ENCODE results near the gene ARHGAP22. TPM values are rescaled to one million over a fixed set of nuclear protein-coding genes. Genes with fewer than 3 reads are reported as not detected.
"Not testable (repeated sequence)": the region's sequence is repeated elsewhere in the genome, so short reads cannot be mapped to it uniquely, and the experiment has no call there.

The ARHGAP22 gene
- 0.93 TPM for polyA plus RNA-seq (ENCODE audit: insufficient read length)
- long read RNA-seq, donor 1: 0 reads
- long read RNA-seq, donor 2, partial matches to known transcripts: 0 of 1 reads
- long read RNA-seq, donor 2, other reads (novel, unspliced or antisense): 0 of 1 reads
- long read RNA-seq, donor 3: 0 reads
- long read RNA-seq, donor 4: 0 reads
- long read RNA-seq, donor 5: 0 reads
- long read RNA-seq, donor 6, partial matches to known transcripts: 0 of 1 reads
- long read RNA-seq, donor 6, other reads (novel, unspliced or antisense): 0 of 1 reads
- long read RNA-seq, donor 7: 0 reads
- long read RNA-seq, donor 8: 0 reads

GRCh38 chr10:48604991-48605508 is at the start of gene ARHGAP22:
Gene ARHGAP22, minus strand, starts transcription at chr10:48605073. Its CDS starts 277 bp downstream, at chr10:48604796.
- DNase-seq: no peak

GRCh38 chr10:48653944-48654698 is 49.2 kb upstream of the ARHGAP22 start:
- DNase-seq: no peak

GRCh38 chr10:48653347-48653746 is 48.5 kb upstream of the ARHGAP22 start:
- DNase-seq: no peak

- DNase-seq: no peak
These were observed 47.5 kb upstream of the ARHGAP22 start for GRCh38 chr10:48652344-48652743.

- DNase-seq: no peak
These were observed 47.0 kb upstream of the ARHGAP22 start for GRCh38 chr10:48651839-48652238.

GRCh38 chr10:48651293-48651692 is 46.4 kb upstream of the ARHGAP22 start:
- DNase-seq: no peak

GRCh38 chr10:48649349-48649944 is 44.6 kb upstream of the ARHGAP22 start:
- no peak for DNase-seq

GRCh38 chr10:48648172-48648942 is 43.5 kb upstream of the ARHGAP22 start:
- no peak for DNase-seq

GRCh38 chr10:48647073-48647472 is 42.2 kb upstream of the ARHGAP22 start:
- DNase-seq: not testable (repeated sequence)

GRCh38 chr10:48645600-48645999 is 40.7 kb upstream of the ARHGAP22 start:
- no peak for DNase-seq

- DNase-seq: not testable (repeated sequence)
These were observed 36.3 kb upstream of the ARHGAP22 start for GRCh38 chr10:48641099-48641690.

GRCh38 chr10:48640326-48640725 is 35.5 kb upstream of the ARHGAP22 start:
- no peak for DNase-seq

GRCh38 chr10:48639632-48640031 is 34.8 kb upstream of the ARHGAP22 start:
- no peak for DNase-seq

GRCh38 chr10:48638739-48639527 is 34.1 kb upstream of the ARHGAP22 start:
- no peak for DNase-seq

- no peak for DNase-seq
These were observed 33.3 kb upstream of the ARHGAP22 start for GRCh38 chr10:48638158-48638557.

GRCh38 chr10:48636901-48637300 is 32.0 kb upstream of the ARHGAP22 start:
- no peak for DNase-seq

GRCh38 chr10:48636231-48636630 is 31.4 kb upstream of the ARHGAP22 start:
- no peak for DNase-seq

GRCh38 chr10:48634984-48635557 is 30.2 kb upstream of the ARHGAP22 start:
- no peak for DNase-seq

- DNase-seq: no peak
These were observed 29.5 kb upstream of the ARHGAP22 start for GRCh38 chr10:48634198-48634983.
